GM20000 (cell line): ENCODE data around the gene ST6GALNAC3.

Experiments
- DNase-seq: peaks from one replicate; pipeline ENCODE4 v3.0.0; 2012; ENCODE audit warnings: low spot score
- CTCF ChIP-seq: IDR thresholded peaks from 2 replicates; pipeline ENCODE4 v1.5.1; 2012; ENCODE audit warnings: mild to moderate bottlenecking, control low read depth; ENCODE audit errors: extremely low read depth, missing control alignments

Gene ST6GALNAC3

GRCh38 chr1:76430531-76430930 is 356.0 kb downstream of the ST6GALNAC3 start:
- no peak for TF ChIP-seq CTCF
- no peak for DNase-seq

DNA sequence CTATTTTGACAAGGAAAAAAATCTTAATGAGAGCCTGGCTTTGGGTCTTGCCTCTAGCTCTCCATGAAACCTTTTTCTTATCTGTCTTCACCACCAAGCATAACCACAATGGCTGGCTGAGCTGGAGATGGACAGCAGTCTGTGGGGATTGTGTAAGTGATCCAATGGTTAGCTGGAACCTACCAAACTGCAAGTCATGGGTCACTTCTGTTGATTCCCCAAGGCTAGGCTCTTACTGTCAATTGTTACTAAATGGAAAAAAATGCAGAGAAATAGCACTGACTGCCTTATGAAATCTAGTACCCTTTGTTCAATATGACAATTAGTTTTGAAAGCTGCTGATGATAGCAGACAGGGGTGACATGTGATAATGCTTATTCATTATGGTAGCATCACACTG is 359.0 kb downstream of the ST6GALNAC3 start:
- DNase-seq = no peak
- no peak for TF ChIP-seq CTCF

GRCh38 chr1:76443217-76443616 is 368.7 kb downstream of the ST6GALNAC3 start:
- no peak for TF ChIP-seq CTCF
- DNase-seq = no peak

GRCh38 chr1:76444773-76445172 is 370.2 kb downstream of the ST6GALNAC3 start:
- no peak for DNase-seq
- no peak for TF ChIP-seq CTCF

DNA sequence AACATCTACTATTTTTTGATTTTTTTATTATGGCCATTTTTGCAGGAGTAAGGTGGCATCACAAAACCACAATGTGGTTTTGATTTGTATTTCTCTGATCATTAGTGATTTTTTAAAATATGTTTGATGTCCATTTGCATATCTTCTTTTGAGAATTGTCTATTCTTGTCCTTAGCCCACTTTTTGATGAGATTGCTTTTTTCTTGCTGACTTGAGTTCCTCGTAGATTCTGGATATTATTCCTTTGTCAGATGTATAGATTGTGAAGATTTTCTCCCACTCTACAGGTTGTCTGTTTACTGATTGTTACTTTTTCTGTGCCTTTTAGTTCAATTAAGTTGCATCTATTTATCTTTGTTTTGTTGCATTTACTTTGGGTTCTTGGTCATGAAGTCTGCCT is 375.7 kb downstream of the ST6GALNAC3 start:
- no peak for TF ChIP-seq CTCF
- no peak for DNase-seq

- TF ChIP-seq CTCF = no peak
- DNase-seq = no peak
These were observed 388.7 kb downstream of the ST6GALNAC3 start for GRCh38 chr1:76463278-76463677.

DNA sequence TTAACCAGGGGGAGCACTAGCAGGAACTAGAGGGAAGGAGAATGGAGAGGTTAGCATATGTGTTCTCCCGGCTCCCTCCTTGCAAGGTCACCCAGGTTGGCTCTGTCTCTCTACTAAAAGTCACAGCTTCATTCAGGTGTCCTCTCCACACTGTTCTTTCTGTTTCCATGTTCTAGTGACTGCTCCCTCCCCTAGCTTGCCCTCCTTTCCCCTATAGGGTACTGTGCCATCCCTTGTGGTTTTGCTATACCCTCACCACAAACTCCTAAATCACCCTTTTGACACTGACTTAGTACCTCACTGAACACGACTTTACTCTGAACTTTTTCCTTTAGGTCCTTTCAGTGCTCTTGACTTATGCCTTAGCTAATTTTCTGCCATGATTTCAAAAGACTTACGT is 389.3 kb downstream of the ST6GALNAC3 start:
- DNase-seq = no peak
- TF ChIP-seq CTCF = no peak

DNA sequence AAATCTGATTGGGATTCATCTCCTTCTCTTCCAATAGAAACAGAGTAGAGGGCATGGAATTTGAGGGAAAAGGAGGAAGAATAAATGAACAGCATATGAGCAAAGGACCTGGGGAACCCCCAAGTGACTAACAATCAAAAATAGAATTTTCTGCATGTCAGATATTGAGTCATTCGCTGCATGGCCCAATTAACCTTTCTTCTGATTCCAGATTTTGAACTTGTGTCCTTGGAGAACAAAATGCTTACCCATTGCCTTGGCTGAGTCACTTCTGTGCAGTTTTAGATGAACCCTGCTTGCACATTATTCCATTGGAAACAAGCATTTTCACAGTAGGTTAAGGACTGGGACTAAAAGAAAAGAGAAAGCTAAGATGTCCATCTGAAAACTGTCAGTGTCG is 390.5 kb downstream of the ST6GALNAC3 start:
- DNase-seq = no peak
- no peak for TF ChIP-seq CTCF
